ENCODE results near the gene SEPTIN5. TPM values are rescaled to one million over a fixed set of nuclear protein-coding genes. Genes with fewer than 3 reads are reported as not detected.
"Not testable (repeated sequence)": the region's sequence is repeated elsewhere in the genome, so short reads cannot be mapped to it uniquely, and the experiment has no call there.

The SEPTIN5 gene
- total RNA-seq, 4 donors from 2014 or later: 14.0 to 124 (median 27.3) TPM

- H3K36me3 ChIP-seq: peaks cover 0 to 12% of the 10 kb centered on the region in 2 donors
- peaks cover 4 to 23% of the 10 kb centered on the region in 2 donors for H3K4me1 ChIP-seq
- WGBS, 2 donors: 65 to 91% methylated on average over 4 to 8 of the region's 15 CpGs
- intact Hi-C loops (cut with DNase I): no loop called here
- DNase-seq: no peak
- H3K27me3 ChIP-seq: no peaks in the 10 kb centered on the region
- H3K27ac ChIP-seq: no peak overlapping the region
- TF ChIP-seq, protein P1, sequence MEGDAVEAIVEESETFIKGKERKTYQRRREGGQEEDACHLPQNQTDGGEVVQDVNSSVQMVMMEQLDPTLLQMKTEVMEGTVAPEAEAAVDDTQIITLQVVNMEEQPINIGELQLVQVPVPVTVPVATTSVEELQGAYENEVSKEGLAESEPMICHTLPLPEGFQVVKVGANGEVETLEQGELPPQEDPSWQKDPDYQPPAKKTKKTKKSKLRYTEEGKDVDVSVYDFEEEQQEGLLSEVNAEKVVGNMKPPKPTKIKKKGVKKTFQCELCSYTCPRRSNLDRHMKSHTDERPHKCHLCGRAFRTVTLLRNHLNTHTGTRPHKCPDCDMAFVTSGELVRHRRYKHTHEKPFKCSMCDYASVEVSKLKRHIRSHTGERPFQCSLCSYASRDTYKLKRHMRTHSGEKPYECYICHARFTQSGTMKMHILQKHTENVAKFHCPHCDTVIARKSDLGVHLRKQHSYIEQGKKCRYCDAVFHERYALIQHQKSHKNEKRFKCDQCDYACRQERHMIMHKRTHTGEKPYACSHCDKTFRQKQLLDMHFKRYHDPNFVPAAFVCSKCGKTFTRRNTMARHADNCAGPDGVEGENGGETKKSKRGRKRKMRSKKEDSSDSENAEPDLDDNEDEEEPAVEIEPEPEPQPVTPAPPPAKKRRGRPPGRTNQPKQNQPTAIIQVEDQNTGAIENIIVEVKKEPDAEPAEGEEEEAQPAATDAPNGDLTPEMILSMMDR (IDR thresholded peaks at IDR 0.05): no peak
- TF ChIP-seq POLR2A (IDR thresholded peaks at IDR 0.05): no peak
- no peak overlapping the region for H3K4me3 ChIP-seq (replicated peaks in 1 of 3)
- H3K9me3 ChIP-seq: no peaks in the 10 kb centered on the region
Measured at GRCh38 chr22:19722982-19723231, 8.6 kb downstream of the SEPTIN5 start.

DNA sequence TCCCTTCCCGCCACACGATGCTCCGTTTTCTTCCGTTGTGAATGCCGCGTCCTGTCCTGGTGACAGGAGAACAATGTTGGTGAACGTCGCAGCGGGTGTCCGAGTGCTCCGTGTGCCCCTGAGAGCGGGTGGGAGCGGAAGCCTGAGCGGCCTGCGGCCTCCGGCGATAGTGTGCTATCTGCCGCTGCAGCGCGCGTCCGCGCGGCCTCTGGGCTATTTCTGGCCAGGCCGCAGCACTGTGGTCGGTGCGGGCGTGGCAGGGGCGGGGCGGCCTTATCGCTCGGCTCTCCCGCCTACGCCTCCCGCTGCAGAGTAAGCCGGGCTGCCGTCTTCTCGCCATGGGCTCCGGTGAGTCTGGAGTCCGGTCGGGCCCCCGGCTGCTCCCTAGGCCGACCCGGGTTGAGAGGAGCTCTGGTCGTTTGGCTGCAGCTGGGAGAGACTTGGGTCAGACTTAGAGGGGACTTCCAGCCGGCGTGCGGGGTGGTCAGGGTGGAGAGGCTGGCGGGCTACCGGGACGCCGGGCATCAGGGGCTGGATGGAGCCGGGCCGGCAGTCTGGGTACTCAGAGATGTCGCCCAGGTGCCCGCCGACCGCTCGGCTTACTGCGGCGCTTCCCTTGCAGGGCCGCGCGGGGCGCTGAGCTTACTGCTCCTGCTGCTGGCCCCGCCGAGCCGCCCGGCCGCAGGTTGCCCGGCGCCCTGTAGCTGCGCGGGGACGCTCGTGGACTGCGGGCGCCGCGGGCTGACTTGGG is 9.1 kb downstream of the SEPTIN5 start, which contains the start of gene GP1BB:
GP1BB (plus strand) TSS at position 308 of the 751 bp plus-strand sequence; CDS start at position 339, 31 bp downstream.
- Histone ChIP-seq H3K36me3 (peaks cover 0 to 12% of the 10 kb centered on the region in 2 donors), H3K9me3 (no peaks in the 10 kb centered on the region), H3K4me1 (peaks cover 3 to 21% of the 10 kb centered on the region in 2 donors), H3K27me3 (no peaks in the 10 kb centered on the region), H3K27ac (no peak within 1 kb of the TSS), H3K4me3 (replicated peaks in 1 of 3) (no peak within 1 kb of the TSS)
- peak; percentile 19 to 41 for DNase-seq
- TF ChIP-seq, protein P1 (IDR thresholded peaks at IDR 0.05): peak in 2 of 6 experiments; percentile 12 to 23
- TF ChIP-seq POLR2A (IDR thresholded peaks at IDR 0.05): no peak
- WGBS, 2 donors: 26 to 69% methylated on average over 25 to 44 of the region's 80 CpGs
- intact Hi-C loops (cut with DNase I): no loop called here

DNA sequence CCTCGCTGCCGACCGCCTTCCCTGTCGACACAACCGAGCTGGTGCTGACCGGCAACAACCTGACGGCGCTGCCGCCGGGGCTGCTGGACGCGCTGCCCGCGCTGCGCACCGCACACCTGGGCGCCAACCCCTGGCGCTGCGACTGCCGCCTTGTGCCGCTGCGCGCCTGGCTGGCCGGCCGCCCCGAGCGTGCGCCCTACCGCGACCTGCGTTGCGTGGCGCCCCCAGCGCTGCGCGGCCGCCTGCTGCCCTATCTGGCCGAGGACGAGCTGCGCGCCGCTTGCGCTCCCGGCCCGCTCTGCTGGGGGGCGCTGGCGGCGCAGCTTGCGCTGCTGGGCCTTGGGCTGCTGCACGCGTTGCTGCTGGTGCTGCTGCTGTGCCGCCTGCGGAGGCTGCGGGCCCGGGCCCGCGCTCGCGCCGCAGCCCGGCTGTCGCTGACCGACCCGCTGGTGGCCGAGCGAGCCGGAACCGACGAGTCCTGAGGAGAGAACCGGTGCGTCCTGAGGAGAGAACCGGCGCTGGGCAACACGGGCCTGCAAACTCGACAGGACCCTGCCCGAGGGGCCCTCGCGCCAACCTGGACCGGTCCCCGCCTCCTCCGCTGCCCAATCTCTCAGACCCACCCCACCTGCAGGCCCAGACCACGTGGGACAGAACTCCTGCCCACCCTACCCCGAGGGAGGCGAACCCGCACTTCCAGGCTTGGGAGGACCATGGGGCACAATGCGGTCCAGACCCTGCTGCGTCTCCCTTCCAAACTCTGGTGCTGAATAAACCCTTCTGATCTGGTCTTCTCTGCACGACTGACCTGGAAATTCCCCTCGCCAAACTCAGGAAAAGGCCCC is 9.9 kb downstream of the SEPTIN5 start:
- Histone ChIP-seq H3K4me3 (replicated peaks in 1 of 3) (no peak overlapping the region), H3K27me3 (no peaks in the 10 kb centered on the region), H3K27ac (no peak overlapping the region), H3K4me1 (peaks cover 0 to 14% of the 10 kb centered on the region in 2 donors), H3K9me3 (no peaks in the 10 kb centered on the region), H3K36me3 (peaks cover 0 to 12% of the 10 kb centered on the region in 2 donors)
- no peak for TF ChIP-seq POLR2A (IDR thresholded peaks at IDR 0.05)
- TF ChIP-seq, protein P1 (IDR thresholded peaks at IDR 0.05): no peak
- intact Hi-C loops (cut with DNase I): no loop called here
- DNase-seq: peak; percentile 32 to 38
- WGBS, 2 donors: 32 to 41% methylated on average over 14 to 18 of the region's 89 CpGs

DNA sequence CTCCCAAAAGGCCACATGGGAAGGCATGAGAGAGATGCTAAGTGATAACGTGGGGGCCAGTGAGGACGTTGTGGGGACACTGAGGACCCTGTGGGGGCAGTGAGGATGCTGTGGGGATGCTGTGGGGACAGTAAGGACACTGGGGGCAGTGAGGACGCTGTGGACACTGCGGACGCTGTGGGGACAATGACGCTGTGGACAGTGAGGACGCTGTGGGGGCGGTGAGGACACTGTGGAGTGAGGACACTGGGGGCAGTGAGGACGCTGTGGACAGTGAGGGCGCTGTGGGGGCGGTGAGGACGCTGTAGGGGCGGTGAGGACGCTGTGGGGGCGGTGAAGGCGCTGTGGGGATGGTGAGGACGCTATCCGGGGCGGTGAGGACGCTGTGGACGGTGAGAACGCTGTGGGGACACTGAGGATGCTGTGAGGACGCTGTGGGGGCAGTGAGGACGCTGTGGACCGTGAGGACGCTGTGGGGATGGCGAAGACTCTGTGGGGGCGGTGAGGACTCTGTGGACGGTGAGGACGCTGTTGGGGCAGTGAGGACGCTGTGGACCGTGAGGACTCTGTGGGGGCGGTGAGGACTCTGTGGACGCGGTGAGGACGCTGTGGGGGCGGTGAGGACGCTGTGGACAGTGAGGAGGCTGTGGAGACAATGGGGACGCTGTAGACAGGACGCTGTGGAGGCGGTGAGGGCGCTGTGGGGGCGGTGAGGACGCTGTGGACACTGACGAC is 10.8 kb downstream of the SEPTIN5 start:
- no peak overlapping the region for H3K27ac ChIP-seq
- no peak for DNase-seq
- TF ChIP-seq POLR2A (IDR thresholded peaks at IDR 0.05): no peak
- TF ChIP-seq, protein P1 (IDR thresholded peaks at IDR 0.05): no peak
- no peaks in the 10 kb centered on the region for H3K9me3 ChIP-seq
- WGBS, 2 donors: 70 to 79% methylated on average over 45 of the region's 45 CpGs
- H3K4me1 ChIP-seq: peaks cover 0 to 14% of the 10 kb centered on the region in 2 donors
- H3K27me3 ChIP-seq: no peaks in the 10 kb centered on the region
- intact Hi-C loops (cut with DNase I): no loop called here
- H3K36me3 ChIP-seq: peaks cover 0 to 12% of the 10 kb centered on the region in 2 donors
- no peak overlapping the region for H3K4me3 ChIP-seq (replicated peaks in 1 of 3)

DNA sequence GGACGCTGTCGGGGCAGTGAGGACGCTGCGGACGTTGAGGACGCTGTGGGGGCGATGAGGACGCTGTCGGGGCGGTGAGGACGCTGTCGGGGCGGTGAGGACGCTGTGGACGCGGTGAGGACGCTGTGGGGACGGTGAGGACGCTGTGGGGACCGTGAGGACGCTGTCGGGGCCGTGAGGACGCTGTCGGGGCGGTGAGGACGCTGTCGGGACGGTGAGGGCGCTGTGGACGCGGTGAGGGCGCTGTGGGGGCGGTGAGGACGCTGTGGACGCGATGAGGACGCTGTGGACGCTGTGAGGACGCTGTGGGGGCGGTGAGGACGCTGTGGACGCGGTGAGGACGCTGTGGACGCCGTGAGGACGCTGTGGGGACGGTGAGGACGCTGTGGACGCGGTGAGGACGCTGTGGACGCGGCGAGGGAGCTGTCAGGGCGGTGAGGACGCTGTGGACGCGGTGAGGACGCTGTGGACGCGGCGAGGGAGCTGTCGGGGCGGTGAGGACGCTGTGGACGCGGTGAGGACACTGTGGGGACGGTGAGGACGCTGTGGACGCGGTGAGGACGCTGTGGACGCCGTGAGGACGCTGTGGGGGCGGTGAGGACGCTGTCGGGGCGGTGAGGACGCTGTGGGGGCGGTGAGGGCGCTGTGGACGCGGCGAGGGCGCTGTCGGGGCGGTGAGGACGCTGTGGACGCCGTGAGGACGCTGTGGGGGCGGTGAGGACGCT is 11.9 kb downstream of the SEPTIN5 start:
- intact Hi-C loops (cut with DNase I): not testable (repeated sequence)
- 85 to 87% methylated on average over 96 of the region's 96 CpGs for WGBS, 2 donors

More for the DNA sequence above, 11.9 kb downstream of the SEPTIN5 start:
- not testable (repeated sequence) for H3K4me3 ChIP-seq (replicated peaks in 1 of 3); H3K27ac ChIP-seq; H3K27me3 ChIP-seq; H3K9me3 ChIP-seq; H3K36me3 ChIP-seq; DNase-seq
- peaks cover 0 to 24% of the 10 kb centered on the region in 2 donors for H3K4me1 ChIP-seq
